HUDEP-2 (cell line): ENCODE measurements around the gene NRG3.

ENCODE experiments used
- DNase-seq, 76 experiments: peaks; one replicate each; lab custom pipeline; 2025; ENCODE audit not compliant: unreplicated experiment in 76 of 76; lab: John Stamatoyannopoulos, UW

Gene NRG3

DNA sequence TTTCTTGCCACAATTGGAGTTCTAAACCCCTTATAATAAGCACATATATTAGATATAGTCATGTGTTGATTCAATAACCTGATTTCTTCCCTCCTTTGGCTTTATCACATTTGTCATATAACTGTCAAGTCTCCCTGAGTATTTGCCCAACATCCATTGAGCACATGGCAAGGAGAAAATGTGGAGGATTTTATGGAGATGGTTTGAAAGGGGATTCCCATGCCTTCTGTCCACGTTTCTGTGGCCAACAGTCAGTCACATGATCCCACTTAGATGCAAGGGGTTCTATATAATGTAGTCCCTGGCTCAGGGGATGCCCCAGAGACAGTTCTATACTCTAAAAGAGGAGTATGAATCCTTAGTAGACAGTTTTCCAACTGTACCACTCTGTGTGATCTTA is 577.7 kb downstream of the NRG3 start:
- no peak for DNase-seq

GRCh38 chr10:82453678-82454293 is 578.8 kb downstream of the NRG3 start:
- DNase-seq, result no peak

GRCh38 chr10:82462910-82463551 is 588.0 kb downstream of the NRG3 start:
- no peak for DNase-seq

- DNase-seq, result no peak
These were observed 588.6 kb downstream of the NRG3 start for GRCh38 chr10:82463614-82464013.

DNA sequence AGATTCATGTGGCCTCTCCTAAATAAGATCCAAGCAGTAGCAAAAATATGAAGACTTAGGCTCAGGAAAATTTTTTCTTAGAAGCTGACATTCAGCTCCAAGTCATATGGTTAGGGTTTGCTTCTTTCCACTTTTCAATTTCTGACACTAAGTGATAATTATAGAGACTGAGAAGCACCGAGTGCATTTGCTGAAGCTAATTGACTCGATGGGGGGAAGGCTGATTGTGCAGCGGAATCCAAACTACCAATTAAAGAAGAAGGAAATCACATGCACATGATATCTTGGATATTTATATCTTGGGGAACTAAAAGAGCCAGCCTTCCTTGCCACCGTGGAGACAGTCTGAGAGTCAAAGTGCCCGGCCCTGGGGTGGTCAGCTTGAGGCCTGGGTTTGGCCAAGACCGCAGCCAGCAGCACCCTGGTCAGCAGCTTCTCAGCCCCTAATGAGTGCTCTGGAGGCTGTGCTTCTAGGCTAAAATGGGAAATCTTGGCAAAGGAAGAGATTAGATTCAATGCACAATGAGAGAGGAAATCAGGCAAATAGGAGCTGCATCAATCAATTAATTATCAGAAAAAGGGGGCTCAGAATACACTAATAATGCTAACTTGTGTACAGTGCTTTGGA is 589.3 kb downstream of the NRG3 start:
- DNase-seq, result no peak

- DNase-seq, result no peak
These were observed 590.0 kb downstream of the NRG3 start for GRCh38 chr10:82464966-82465365.

DNA sequence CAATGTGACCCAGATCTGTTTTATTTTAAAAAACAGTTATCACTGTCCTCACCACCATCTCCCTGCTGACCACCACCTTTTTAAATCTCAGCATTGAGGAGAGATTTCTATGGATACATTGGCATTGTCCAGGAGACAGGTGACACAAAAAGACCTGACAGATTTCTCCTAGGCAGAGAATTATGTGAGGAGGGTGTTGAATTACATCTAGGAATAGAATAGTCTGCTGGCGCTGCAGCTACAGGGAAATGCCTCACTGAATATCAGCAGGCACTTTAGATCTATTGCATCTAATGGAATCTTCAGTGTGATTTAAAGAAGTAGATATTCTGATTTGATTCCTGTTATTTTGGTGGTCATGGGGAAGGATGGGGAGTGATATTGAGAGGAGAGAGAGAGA is 593.5 kb downstream of the NRG3 start:
- no peak for DNase-seq

DNA sequence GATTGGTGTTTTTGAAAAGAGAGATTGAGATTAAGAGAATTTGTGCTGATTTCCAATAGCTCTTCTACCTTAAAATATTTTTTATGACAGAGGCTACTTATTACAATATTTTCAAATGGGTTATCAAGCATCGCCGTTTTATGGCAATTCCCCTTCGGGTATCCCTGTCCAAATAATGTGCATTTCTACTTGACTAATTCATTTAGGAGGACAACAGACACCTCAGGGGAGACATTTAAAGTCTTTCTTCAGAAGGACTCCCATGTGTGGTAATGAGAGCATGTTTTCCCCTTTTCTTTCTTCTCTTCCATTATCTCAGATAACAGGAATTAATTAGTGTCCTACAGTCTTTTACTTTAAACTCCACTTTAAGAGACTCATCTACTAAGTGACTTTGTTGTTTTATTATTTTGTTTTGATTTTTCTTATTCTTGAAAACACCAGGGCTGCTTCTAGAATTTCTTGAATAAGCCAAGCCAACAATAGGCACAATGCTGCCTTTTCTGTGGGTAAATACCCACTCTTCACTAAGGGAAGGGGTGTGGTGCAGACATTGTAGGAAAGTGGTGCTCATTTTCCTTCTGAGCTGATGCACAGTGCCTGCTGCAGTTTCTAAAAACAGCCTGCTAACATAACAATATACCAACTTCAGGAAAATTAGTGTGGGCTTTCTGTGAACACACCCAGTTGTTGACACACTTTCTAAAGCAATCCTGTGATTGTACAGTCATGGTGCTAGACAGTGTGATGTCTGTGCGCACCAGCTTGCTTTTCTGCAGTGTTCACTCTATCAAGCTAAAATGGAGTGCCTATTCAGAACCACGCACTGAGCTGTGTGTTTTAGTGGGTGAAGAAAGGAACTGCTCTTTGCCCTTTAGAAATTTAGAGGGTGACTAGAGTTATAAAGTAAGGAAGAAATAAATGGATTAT is 597.7 kb downstream of the NRG3 start:
- no peak for DNase-seq

DNA sequence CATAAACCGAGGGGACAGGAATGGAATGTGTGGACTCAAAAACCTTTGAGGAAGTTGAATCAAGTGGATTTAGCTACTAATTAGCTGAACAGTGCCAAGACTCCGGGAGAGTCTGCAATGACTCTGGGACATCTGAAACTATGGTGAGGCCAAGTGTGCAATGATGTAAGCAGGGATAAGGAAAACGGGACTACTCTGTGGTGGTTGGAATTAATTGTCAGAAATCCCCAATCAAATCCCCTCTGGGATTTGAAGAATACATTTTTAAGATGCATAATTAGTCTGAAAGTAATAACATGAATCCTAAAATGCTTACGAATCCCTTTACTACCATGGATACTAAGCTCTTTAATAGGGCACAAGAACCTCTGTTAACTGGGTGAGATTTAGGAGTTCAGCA is 602.8 kb downstream of the NRG3 start:
- no peak for DNase-seq

GRCh38 chr10:82492647-82493046 is 617.7 kb downstream of the NRG3 start:
- DNase-seq, result no peak

DNA sequence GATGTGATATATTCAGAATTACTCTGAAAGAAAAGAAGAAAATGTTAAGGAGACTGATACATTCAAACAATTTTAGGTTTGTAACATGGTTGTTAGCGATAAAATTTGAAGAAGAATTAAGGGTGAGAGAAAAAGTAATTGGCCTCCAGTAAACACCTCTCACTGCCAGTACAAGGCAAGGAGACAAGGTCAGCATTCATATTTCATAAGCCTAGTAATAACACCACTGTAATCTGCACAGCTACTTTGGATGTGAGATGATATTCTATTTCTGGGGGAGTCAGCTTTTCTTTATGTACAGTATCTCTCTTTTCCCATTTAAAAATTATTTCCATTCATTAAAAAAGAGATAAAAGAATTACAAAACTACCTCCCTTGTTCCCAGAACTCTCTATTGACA is 621.1 kb downstream of the NRG3 start:
- DNase-seq, result no peak

DNA sequence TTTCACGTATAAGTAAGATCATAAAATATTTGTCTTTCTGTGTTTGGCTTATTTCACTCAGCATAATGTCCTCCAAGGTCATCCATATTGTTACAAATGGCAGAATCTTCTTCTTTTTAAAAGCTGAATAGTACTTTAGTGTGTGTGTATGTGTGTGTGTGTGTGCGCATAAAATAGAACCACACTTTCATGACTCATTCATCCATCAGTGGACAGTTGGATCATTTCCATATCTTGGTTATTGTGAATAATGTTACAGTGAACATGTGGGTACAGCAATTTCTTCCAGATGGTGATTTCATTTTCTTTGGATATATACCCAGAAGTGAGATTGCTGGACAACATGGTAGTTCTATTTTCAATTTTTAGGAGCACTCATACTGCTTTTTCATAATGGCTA is 622.4 kb downstream of the NRG3 start:
- DNase-seq, result no peak

DNA sequence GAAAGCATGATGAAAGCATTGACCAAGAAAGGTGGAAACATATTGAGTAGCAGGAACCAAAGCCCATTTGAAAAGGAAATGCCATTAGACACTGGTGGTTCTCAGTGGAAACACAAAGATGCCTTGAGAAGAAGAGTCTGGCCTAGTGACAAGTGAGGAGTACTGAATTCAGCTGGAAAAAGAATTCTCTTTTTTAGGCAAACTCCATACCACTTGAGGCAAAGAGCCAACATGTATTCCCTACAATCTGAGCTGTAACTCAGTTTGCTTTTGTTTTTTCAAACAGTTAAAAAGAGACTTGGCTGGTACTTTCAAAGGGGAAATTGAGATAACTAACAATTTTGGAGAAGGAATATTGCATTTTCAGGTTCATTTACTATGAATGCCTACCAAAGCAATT is 624.0 kb downstream of the NRG3 start:
- no peak for DNase-seq

- DNase-seq, result no peak
These were observed 630.0 kb downstream of the NRG3 start for GRCh38 chr10:82505009-82505408.

DNA sequence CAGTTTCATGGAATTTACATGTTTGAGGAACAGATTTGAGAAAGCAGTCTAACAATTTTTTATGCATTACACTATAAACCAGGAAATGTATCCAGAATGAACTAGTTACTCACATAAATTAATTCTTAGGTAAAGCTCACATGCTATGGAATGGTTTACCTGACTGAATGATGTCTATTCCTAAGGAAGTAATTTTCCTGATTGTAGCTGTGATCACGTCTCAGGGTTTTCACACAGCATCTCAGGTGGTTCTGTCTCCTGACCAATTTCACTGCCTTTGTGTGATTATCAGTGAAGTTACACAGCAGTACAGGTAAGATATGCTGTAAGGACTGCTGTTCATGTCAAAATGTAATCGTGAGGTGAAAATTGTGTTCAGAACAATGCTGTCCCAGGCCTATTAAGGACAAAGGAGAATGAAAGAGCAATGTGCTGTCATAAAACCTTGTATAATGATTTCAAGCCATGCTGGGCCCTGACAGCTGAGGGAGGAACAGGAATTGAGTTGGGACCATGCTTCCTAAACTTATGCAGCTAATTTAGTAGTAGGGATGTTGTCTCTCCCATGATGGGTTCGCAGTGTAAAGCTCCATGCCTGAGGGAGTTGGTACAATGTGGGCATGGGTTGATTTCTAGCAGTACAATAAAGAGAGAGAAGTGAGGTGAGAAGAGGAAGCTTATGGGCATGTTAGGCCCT is 631.8 kb downstream of the NRG3 start:
- no peak for DNase-seq

DNA sequence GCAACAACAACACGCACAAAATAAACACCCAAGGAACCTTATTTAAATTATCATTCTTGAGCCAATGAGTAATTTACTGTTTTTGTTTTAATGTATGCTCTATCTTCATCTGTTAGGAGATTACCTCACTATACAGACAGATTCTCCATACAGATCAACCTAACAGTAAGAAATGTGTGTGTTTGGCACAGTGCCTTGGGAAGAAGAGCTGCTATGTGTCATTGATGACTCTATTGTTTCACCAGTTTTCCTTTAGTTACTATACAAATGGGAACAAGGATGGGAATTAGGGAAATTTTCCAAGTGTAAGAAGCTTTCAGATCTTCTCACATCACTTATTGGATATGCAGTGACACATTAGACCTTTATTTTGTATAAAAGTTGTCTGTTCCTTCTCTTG is 640.3 kb downstream of the NRG3 start:
- DNase-seq, result no peak

DNA sequence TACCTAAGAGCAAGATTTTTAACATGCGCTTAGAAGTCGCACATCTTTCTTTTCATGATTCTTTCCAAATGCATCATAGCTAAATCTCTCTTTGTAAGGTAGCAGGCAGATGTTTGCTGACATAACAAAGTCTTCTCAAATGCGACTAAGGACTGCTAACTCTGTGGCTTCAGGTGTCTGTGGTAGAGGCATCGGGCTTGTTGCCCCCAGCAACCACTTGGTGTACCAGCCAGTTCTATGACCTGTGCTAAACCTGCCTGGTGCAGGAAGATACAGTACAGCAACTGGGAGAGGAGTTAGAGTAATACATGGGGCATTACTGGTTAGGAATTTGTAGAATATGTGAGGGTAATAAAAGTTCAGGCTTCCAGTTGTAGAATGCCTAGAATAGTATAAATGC is 654.1 kb downstream of the NRG3 start:
- no peak for DNase-seq

DNA sequence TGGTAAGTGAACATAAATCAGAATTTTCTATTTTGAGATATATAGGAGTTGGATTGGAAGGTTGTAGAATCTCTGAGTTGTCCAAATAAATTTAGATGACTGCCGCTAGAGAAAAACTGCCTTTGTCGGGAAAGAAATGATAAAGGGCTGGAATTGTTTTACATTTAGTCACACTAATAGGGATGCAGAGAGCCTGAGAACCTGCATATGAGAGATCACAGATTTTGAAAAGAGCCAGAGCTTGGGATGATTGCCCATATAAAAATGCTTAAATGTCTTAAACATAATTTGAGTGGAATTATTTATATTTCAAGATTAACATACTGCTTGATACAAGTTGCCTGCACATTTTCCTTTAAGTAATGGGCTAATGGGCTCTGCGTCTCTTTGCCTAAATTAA is 660.5 kb downstream of the NRG3 start:
- DNase-seq, result no peak

DNA sequence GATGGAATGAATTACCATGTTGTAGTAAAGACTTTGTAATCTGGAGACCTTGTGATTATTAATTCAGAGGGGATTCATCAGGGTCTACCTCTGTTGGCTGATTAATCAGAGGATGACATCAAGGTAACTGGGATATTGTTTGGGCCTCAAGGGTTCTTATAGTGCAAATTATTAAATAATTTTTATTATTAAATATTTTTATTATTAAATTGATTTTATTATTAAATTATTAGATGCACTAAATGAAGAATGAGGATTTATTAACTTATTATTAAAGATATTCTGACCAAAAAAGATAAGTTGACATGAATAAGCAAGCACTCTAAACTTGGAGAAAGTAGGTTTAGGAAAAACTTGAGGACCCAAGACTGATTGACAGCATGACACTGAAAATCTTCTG is 661.7 kb downstream of the NRG3 start:
- DNase-seq, result no peak

DNA sequence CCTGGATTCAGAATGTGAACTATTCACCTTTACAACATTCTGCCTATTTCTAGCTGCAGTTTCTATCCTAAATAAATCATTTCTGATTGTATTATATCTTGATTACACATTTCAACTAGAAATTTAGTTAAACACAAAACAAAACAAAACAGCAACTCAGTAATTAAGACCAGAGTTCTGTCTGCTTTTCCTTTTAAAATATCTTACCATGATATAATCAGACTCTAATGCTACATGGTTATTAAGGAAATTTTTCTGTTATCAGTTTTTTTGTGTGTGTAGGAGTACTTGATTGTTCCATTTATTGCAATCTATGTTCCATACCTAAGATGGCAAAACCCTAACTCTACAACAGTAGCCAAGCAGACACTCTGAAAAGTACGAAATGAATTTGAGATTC is 663.3 kb downstream of the NRG3 start:
- no peak for DNase-seq

DNA sequence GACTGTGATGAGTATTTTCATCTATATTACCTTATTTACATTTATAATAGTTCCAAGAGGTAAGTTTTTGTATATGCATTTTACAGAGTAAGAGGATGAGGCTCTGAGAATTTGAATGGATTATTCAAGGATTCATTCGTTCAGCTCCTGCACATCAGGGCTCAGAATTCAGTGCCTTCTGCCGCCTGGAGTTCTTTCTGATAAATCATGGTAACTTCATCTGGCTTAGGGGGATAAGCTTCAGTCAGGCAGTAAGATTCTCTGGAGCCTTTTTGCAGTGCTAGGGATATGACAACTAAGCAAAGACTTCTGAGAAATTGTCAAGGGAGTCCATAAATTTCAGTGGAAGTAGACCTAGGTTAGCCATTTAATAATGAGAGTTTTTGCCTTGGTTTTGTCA is 668.6 kb downstream of the NRG3 start:
- DNase-seq, result no peak
